HepG2 (cell line): Measurements from ENCODE around the gene FRMD3. TPM values are rescaled to one million over a fixed set of nuclear protein-coding genes. Genes with fewer than 3 reads are reported as not detected.

Experiments
- CHD4 ChIP-seq: fragments of 200-600 bp; sonication (generic); IDR thresholded peaks from 2 replicates; pipeline ENCODE4 v1.7.0; 2017; ENCODE audit warnings: mild to moderate bottlenecking, low read length, borderline replicate concordance
- E2F2 ChIP-seq: sonication (generic); formaldehyde crosslinking; IDR thresholded peaks from 2 replicates; pipeline ENCODE4 v1.4.0; 2020; ENCODE audit warnings: missing genetic modification reagents, borderline replicate concordance
- EHMT2 ChIP-seq: fragments of 200-600 bp; sonication (generic); IDR thresholded peaks from 2 replicates; pipeline ENCODE4 v1.7.0; 2017; ENCODE audit warnings: antibody characterized with exemption, low read depth, low read length, borderline replicate concordance
- ELF3 ChIP-seq: IDR thresholded peaks from 2 replicates; pipeline ENCODE4 v1.6.1; 2016; ENCODE audit warnings: missing genetic modification reagents, missing compliant biosample characterization
- ELK4 ChIP-seq: sonication (generic); formaldehyde crosslinking; IDR thresholded peaks from 2 replicates; pipeline ENCODE4 v1.9.0; 2021; ENCODE audit warnings: missing genetic modification reagents, borderline replicate concordance
- HIC2 ChIP-seq: sonication (generic); formaldehyde crosslinking; IDR thresholded peaks from 2 replicates; pipeline ENCODE4 v1.9.0; 2022; ENCODE audit warnings: low read depth, missing genetic modification reagents
- KAT2B ChIP-seq: fragments of 150-350 bp; IDR thresholded peaks from 2 replicates; pipeline ENCODE4 v1.6.1; 2014; ENCODE audit warnings: low read depth, low read length, borderline replicate concordance
- KDM5B ChIP-seq: sonication (generic); formaldehyde crosslinking; IDR thresholded peaks from 2 replicates; pipeline ENCODE4 v1.4.0; 2020; ENCODE audit warnings: missing genetic modification reagents, mild to moderate bottlenecking, borderline replicate concordance
- MEIS1 ChIP-seq: sonication (generic); formaldehyde crosslinking; IDR thresholded peaks from 2 replicates; pipeline ENCODE4 v1.9.0; 2021; ENCODE audit warnings: mild to moderate bottlenecking, missing genetic modification reagents, moderate library complexity, borderline replicate concordance
- NFIC ChIP-seq: IDR thresholded peaks from 2 replicates; pipeline ENCODE4 v1.6.1; 2012; ENCODE audit warnings: mild to moderate bottlenecking, low read length, inconsistent platforms
- NRL ChIP-seq: sonication (generic); formaldehyde crosslinking; IDR thresholded peaks from 2 replicates; pipeline ENCODE4 v1.5.0; 2020; ENCODE audit warnings: missing genetic modification reagents, mild to moderate bottlenecking, moderate library complexity, borderline replicate concordance
- SAFB2 ChIP-seq: sonication (generic); formaldehyde crosslinking; IDR thresholded peaks from 2 replicates; pipeline ENCODE4 v1.5.1; 2020; ENCODE audit warnings: missing genetic modification reagents, low read depth, mild to moderate bottlenecking, borderline replicate concordance
- SKI ChIP-seq: fragments of 450-650 bp; IDR thresholded peaks from one replicate; pipeline ENCODE4 v1.6.1; 2018; ENCODE audit warnings: mild to moderate bottlenecking; ENCODE audit not compliant: partially characterized antibody
- STAT5B ChIP-seq: sonication (generic); formaldehyde crosslinking; IDR thresholded peaks from 2 replicates; pipeline ENCODE4 v1.4.0; 2020; ENCODE audit warnings: missing genetic modification reagents
- ZBTB34 ChIP-seq: sonication (generic); formaldehyde crosslinking; IDR thresholded peaks from 2 replicates; pipeline ENCODE4 v1.8.0; 2022; ENCODE audit warnings: mild to moderate bottlenecking, missing genetic modification reagents
- ZFP91 ChIP-seq: sonication (generic); formaldehyde crosslinking; IDR thresholded peaks from 2 replicates; pipeline ENCODE4 v1.9.0; 2022; ENCODE audit warnings: missing genetic modification reagents, mild to moderate bottlenecking, borderline replicate concordance
- ZFY ChIP-seq: sonication (generic); formaldehyde crosslinking; IDR thresholded peaks from 2 replicates; pipeline ENCODE4 v1.4.0; 2020; ENCODE audit warnings: missing genetic modification reagents
- ZNF546 ChIP-seq: sonication (generic); formaldehyde crosslinking; conservative IDR thresholded peaks from 2 replicates; pipeline ENCODE4 v1.8.1; 2023; ENCODE audit warnings: mild to moderate bottlenecking, missing genetic modification reagents
- ZNF710 ChIP-seq: sonication (generic); formaldehyde crosslinking; IDR thresholded peaks from 2 replicates; pipeline ENCODE4 v1.5.0; 2020; ENCODE audit warnings: mild to moderate bottlenecking, missing genetic modification reagents, borderline replicate concordance
- polyA plus RNA-seq, 8 experiments: library from polyadenylated mRNA; depleted of rRNA in 3 of 8; stranded (reverse) in 7 of 8; unstranded in 1 of 8; fragments of >200 nt; fragmentation: Illumina TruSeq in 4 of 8; extraction: Trizol in 4 of 8; gene quantifications; 2 replicates each; pipeline versions ENCODE4 v1.2.1 to v1.2.3, GENCODE V29; 2011 to 2016; ENCODE audit warnings: low read depth in 4 of 8, missing spikeins in 1 of 8, mixed read lengths in 1 of 8; ENCODE audit not compliant: insufficient read depth in 1 of 8
- total RNA-seq, 5 experiments: library from RNA; depleted of rRNA; stranded (reverse); fragments of >200 nt; fragmentation: Illumina TruSeq; extraction: Trizol; gene quantifications; 2 replicates each; pipeline ENCODE4 v1.2.3, GENCODE V29; 2016; ENCODE audit warnings: low read depth in 1 of 5

FRMD3 gene
- total and polyA plus RNA-seq, 2 of the 13 experiments (the other 11 are each of a cell fraction or from before 2014, with no cell fraction given): 3.2 to 7.7 TPM

DNA sequence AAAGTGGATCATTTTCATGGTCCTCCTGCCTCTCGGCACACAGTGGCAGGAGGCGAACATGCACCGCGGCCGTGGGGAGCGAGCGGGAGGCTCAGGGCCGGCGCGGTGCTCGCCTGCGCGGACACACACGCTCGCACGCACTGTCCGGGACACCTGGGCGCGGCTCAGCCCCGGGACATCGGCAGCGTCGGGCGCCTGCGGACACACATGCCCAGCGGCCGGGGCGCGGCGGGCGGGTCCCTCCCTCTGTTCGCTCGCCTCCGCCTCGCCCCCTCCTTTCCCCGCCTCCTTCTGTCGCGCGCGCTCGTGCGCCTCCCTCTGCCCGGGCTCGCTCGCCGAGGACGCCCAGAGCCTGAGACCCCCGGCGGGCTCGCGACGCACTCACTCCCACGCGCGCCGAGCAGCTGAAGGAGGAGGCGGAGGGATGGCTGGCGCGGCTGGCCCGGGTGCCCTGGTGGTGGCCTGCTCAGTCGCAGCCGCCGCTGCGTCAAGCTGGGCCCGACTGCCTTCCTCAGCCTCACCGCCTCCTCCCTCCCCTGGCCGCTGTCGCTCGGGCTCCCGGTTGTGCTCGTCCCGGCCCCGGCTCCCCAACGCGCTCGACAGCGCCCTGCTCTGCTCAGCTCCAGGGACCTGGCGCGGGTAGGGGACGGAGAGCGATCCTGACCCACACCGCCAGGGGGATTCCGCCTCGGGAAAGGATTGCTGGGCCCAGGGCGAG, at the start of gene FRMD3 (continued):
- TF ChIP-seq SAFB2 (peak; percentile 90), KAT2B (no peak), ZNF546 (CRISPR knock-in tag) (no peak), CHD4 (no peak), MEIS1 (CRISPR knock-in tag) (peak; percentile 81; the same call in 1 of the 2 replicates), EHMT2 (no peak), ZNF710 (peak; percentile 91), E2F2 (CRISPR knock-in tag) (no peak), ZFY (CRISPR knock-in tag) (peak; percentile 80), HIC2 (CRISPR knock-in tag) (peak; percentile 40), NRL (peak; percentile 52; the same call in 1 of the 2 replicates), ELF3 (peak; percentile 34; the same call in 1 of the 2 replicates), ZBTB34 (CRISPR knock-in tag) (no peak), SKI (peak; percentile 40), KDM5B (CRISPR knock-in tag) (peak; percentile 94), ELK4 (CRISPR knock-in tag) (no peak), NFIC (no peak), STAT5B (no peak), ZFP91 (CRISPR knock-in tag) (peak; percentile 89)
